Gastrocnemius medialis (tissue), 4 donors: ENCODE measurements around the gene FOXD4L1.
"Not testable (repeated sequence)": the region's sequence is repeated elsewhere in the genome, so short reads cannot be mapped to it uniquely, and the experiment has no call there.

Experiments
- CTCF ChIP-seq, 5 experiments: fragments of 450-650 bp in 3 of 5; fragments of 200-600 bp in 2 of 5; sonication (generic) in 2 of 5; IDR thresholded peaks in 4 of 5; conservative IDR thresholded peaks in 1 of 5; 1 replicate in 4 of 5; 2 replicates in 1 of 5; pipeline ENCODE4 v1.5.1; 2016 to 2019; ENCODE audit warnings: antibody characterized with exemption in 5 of 5, mild to moderate bottlenecking in 3 of 5, moderate library complexity in 3 of 5
- POLR2A ChIP-seq, 2 donors: fragments of 450-650 bp; IDR thresholded peaks; one replicate each; pipeline ENCODE4 v1.6.1; 2017; ENCODE audit warnings: antibody characterized with exemption in 2 of 2, mild to moderate bottlenecking in 2 of 2, moderate library complexity in 2 of 2

- not testable (repeated sequence) for TF ChIP-seq CTCF (IDR thresholded peaks at IDR 0.05 in 4 of 5, conservative IDR thresholded peaks at IDR 0.05 in 1 of 5); POLR2A (IDR thresholded peaks at IDR 0.05)
These were observed 42.4 kb downstream of the FOXD4L1 start for GRCh38 chr2:113540834-113541203.
